Activated CD4-positive, alpha-beta T cell treated with anti-CD3 and anti-CD28 coated beads for 1 hour (primary cell): ENCODE measurements around the gene GPD2.

Experiments used
- DNase-seq: peaks from one replicate; pipeline ENCODE4 v3.0.0-alpha.2; 2020

The GPD2 gene

DNA sequence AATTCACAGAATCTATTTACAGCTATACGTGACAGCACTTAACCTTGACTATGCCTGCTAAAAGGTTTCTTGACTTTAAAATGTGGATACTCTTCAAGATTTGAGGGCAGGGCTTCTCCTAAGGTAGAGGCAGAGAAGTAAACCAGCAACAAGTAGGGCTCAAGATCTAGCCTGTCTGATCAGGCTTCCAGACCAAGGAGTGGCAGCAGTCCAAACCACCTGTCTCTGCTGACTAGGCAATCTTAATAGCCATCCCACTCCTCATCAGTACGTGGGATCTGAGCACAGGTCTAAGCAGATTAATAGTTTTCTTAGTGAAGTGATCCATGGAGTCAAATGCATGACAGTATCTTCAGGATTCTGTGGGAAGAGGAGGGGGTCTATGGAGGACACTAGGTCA is 100.4 kb downstream of the GPD2 start:
- DNase-seq: no peak

- no peak for DNase-seq
Observed at GRCh38 chr2:156537141-156537540, 101.0 kb downstream of the GPD2 start.

- DNase-seq: no peak
Observed at GRCh38 chr2:156538083-156538504, 101.9 kb downstream of the GPD2 start.

DNA sequence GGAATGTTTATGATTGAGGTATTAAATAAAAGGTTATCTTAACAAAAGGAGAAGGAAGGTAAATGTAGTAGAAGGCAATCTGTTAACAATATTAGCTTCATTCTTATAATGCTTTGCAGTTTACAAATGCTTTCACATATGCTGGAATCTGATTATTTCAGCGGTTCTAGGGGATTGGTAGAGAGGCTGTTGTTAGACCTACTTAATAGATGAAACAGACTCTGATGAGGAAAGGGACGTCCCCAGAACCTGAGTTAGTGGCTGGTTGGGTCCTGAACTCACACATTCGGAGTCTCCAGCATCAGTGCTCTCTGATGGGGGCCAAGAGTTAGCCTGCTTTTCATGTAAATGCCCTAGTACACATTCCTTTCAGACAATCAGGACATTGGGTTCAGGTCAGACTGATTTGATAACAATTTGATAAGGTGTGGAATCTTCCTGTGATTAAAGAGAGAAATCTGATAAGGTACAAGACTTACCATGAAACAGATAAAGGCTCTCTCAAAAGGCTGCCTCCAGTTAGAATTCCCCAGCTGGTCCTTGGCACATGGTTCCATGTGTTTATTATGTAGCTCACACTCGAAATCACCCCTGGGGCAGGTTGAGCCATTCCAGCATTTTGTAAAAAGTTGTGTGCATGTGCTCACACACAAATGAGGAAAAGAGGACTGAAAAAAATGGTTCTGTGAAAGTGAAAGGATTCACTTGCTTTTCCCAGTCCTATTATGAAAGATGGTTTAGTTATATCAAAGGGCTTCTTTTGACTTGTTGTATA is 103.1 kb downstream of the GPD2 start:
- DNase-seq: no peak

DNA sequence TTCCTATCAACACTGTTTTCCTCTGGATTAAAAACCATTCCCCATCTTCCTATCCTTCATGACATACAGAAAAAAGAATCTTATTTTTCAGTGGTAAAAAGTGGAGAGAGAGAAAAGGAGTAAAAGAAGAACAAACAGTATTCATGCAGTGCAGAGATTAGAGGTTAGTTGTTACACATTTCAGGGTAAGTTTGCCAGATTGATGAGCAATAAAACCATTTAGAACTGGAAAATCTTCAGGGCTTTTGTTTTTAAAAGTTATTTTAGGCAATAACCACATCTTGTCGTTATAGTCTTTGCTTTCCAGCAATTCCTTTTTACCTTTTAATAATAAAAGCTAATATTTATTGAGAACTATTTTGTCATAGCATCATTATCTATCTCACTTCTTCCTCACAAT is 104.5 kb downstream of the GPD2 start:
- no peak for DNase-seq

GRCh38 chr2:156541229-156541628 is 105.0 kb downstream of the GPD2 start:
- DNase-seq: no peak

DNA sequence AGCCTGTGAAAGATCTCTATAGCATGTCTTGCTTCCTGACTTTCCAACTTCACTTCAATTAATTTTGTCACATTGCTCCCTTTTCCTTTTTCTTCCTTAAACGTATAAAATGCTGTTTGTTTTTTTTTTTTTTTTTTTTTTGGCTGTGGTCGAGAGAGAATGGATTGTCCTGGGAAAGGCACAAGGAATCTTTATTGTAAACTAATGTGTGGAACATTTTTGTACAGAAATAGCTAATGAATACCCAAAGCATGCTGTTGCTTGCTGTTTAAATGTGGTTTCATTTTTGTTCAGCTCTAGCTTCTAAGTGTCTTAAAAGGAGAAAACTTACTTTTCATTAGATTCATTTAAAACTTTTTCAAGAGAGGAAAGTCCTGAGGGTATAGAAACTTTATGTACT is 105.5 kb downstream of the GPD2 start:
- no peak for DNase-seq

DNA sequence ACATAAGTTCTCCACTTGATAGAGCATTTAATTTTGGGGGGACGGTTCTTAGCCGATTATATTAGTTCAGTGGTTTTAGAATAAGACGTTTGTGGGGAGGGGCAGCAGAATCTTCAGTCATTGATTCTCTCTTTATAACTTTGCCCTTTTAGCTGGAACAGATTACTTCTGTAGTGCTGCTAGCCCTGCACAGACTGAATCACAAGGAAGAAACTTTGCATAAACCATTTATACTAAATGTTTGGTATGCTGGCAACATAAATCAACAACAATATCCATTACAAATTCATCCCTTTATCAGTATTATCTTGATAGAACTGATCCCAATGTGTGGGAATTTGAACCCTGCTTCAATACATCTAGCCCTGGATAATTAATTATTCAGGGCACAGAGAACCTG is 112.2 kb downstream of the GPD2 start:
- no peak for DNase-seq

GRCh38 chr2:156553714-156554442 is 117.7 kb downstream of the GPD2 start:
- no peak for DNase-seq

DNA sequence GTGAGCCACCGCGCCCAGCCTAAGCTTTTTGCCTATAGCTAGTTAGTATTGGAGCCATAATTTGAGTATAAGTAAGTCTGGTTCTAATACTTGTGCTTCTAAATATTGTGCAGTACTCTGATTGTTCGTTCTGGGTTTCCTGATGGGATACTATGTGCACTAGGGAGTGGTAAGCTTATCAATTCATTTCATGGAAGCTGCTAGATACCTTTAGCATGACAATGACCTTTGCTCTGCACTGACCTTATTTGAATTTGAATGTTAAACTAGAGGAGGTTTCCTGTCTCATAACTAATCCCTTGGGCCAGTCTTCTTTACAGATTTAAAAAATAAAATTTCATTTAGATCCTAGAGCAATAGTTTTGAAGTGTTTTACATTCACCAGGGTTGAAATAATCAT is 125.1 kb downstream of the GPD2 start:
- no peak for DNase-seq

DNA sequence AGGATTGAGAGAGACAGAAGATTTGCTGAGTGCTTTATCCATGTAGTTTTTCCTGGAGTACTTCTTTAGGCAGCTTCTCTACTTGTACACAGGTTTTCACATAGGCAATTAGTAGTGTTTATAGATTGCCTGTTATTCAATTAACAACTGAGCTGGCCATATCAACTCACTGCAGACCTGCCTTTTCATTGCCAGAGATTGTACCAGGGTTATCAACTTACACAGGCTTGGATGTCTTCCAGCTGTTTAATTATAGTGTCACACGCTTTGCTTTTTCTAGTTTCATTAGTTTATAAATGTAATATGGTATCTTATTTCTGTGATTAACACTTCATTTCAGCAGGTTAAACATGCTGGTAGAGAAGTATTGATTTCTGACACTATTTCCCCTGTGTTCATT is 125.9 kb downstream of the GPD2 start:
- DNase-seq: no peak

- no peak for DNase-seq
Observed at GRCh38 chr2:156563994-156564753, 128.0 kb downstream of the GPD2 start.

- no peak for DNase-seq
Observed at GRCh38 chr2:156565066-156565710, 129.0 kb downstream of the GPD2 start.

DNA sequence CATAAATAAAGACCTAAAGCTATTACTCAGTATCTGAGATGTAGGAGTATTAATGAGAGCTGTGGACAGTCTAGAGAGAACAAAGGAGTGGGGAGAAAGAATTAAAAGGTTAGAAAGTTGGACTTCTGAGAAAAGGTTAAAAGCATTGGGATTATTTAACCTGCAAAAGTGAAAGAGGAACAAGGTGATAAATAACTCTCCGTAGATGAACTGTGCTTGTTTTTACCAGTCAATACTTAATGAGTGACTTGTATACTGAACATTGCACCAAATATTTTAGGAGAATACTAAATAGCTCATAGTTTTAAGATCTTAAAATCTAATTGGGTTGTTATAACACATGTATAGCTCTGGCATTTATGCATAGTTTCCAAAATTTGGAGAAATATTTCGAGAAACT is 137.5 kb downstream of the GPD2 start:
- DNase-seq: no peak

DNA sequence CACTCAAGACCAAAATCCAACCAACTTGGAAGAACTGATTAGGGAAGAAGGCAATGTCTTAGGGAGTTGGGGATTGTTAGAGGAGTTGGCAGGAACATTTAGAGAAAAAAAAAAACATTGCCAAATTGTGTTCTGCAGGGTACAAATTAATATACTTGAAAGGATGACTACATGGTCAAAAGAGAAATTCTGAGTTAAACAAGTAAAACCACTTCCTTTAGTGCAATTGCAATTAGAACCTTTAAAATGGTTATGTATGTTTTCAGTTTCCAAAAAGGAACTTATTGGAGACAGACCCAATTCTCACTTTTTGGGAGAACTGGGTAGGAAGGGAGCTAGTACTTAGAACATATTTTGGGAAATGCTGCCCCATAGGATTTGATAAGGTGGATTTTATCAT is 137.9 kb downstream of the GPD2 start:
- no peak for DNase-seq

- no peak for DNase-seq
Observed at GRCh38 chr2:156576005-156576404, 139.8 kb downstream of the GPD2 start.

DNA sequence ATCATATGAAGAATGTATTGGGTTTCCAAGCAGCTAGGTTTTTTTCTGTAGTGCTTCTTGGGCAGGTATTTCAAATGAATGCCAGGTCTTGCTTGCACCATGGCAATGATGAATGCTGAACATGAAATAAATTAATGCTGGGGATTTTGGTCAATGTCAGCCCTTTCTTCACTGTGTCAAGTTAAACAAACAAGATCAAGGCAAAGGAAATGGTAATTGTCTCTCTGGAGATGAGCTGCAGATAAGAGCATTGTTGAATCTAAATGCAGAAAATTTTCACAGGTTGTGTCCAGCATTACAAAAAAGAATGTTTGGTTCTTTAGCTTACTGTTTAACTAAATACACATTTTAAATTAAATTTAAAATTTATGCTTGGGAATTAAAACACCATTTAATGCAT is 144.3 kb downstream of the GPD2 start:
- no peak for DNase-seq

- no peak for DNase-seq
Observed at GRCh38 chr2:156581280-156581679, 145.1 kb downstream of the GPD2 start.

- no peak for DNase-seq
Observed at GRCh38 chr2:156585457-156585856, 149.3 kb downstream of the GPD2 start.

DNA sequence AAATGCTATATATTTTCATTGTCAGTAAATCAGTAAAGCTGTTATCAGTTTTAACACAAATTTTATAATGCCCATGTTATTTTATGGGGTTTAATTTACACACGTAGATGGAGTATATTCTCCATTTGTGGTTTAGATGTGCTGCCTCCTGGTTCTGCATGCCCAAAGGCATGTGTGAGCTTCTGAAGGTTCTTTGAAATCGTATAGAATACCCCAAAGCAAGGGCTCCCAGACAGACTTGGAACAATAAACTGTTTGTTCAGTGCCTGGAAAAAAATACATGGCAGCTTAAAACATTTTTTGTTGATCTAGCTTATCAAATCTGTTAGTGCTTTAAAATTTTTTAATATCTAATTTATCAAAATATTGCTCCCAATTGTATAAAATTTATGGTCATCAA is 150.4 kb downstream of the GPD2 start:
- no peak for DNase-seq

GRCh38 chr2:156589381-156590079 is 153.4 kb downstream of the GPD2 start:
- DNase-seq: no peak

GRCh38 chr2:156590085-156590739 is 154.0 kb downstream of the GPD2 start:
- DNase-seq: no peak
